ENCODE data around the gene CCL3. TPM values are rescaled to one million over a fixed set of nuclear protein-coding genes. Genes with fewer than 3 reads are reported as not detected.

Gene CCL3
- total RNA-seq, 2 donors from 2014 or later, result not detected

DNA sequence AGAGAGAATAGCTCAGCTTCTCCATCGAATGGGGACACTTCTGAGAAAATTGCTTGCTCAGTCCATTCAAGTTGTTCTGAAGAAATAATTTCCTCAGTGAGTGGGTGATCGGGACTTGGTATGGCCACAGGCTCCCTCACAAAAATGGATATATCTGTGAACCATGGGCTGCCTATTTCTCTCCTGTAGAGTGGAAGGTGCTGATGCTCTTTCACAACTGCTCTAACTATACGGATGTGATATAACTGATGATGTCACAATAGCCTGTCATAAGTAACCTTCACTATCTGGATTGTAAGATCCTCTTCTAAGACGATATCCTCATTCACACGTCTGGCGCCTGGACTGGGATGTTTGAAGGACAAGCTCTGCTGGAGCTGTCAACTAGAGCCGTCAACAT is 30.5 kb downstream of the CCL3 start:
- no peak for TF ChIP-seq CTCF (IDR thresholded peaks at IDR 0.05)
- TF ChIP-seq POLR2AphosphoS5 (IDR thresholded peaks at IDR 0.05), result no peak
- no peak for TF ChIP-seq POLR2A (IDR thresholded peaks at IDR 0.05)
- no peak for DNase-seq (ENCODE audit: low spot score)
- Histone ChIP-seq H3K36me3 (no peaks in the 10 kb centered on the region), H3K27me3 (replicated peaks; ENCODE audit: insufficient read depth) (no peaks in the 10 kb centered on the region), H3K9me3 (no peaks in the 10 kb centered on the region), H3K4me1 (replicated peaks) (no peaks in the 10 kb centered on the region), H3K27ac (no peak overlapping the region), H3K4me3 (no peak overlapping the region)
- intact Hi-C loops (cut with DNase I), result no loop called here
- WGBS, result 93% methylated on average over 7 of the region's 7 CpGs

DNA sequence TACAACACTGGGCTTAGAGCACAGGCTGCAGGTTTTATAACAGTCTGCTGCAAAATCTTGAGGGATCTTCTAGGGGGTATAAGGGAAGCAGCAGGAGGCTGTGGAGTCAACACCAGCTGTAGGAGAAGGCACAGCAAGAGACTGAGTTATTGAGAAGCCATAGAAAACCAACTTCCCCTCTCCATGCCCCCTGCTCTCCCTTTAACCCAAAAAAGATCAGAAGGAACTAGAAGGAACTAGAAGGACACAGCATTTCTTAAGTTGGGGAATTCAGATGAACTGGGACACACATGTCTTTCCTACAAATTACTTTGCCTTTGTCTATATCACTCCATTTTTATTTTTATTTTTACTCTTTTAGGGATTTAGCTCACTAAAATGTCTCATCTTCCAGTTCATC is 32.0 kb downstream of the CCL3 start:
- no peaks in the 10 kb centered on the region for H3K9me3 ChIP-seq
- TF ChIP-seq POLR2A (IDR thresholded peaks at IDR 0.05) (no peak), CTCF (IDR thresholded peaks at IDR 0.05) (no peak), POLR2AphosphoS5 (IDR thresholded peaks at IDR 0.05) (no peak)
- intact Hi-C loops (cut with DNase I), result no loop called here

GRCh38 chr17:36055921-36056520 is 33.9 kb downstream of the CCL3 start:
- 84% methylated on average over 4 of the region's 4 CpGs for WGBS
- Histone ChIP-seq H3K36me3 (no peaks in the 10 kb centered on the region), H3K27me3 (replicated peaks; ENCODE audit: insufficient read depth) (no peaks in the 10 kb centered on the region), H3K9me3 (no peaks in the 10 kb centered on the region), H3K4me3 (no peak overlapping the region), H3K4me1 (replicated peaks) (no peaks in the 10 kb centered on the region), H3K27ac (no peak overlapping the region)
- intact Hi-C loops (cut with DNase I), result no loop called here
- DNase-seq (ENCODE audit: low spot score), result no peak
- no peak for TF ChIP-seq CTCF (IDR thresholded peaks at IDR 0.05)
- TF ChIP-seq POLR2AphosphoS5 (IDR thresholded peaks at IDR 0.05), result no peak
- no peak for TF ChIP-seq POLR2A (IDR thresholded peaks at IDR 0.05)

More for the DNA sequence above, 32.0 kb downstream of the CCL3 start:
- DNase-seq (ENCODE audit: low spot score), result no peak
- Histone ChIP-seq H3K4me3 (no peak overlapping the region), H3K27ac (no peak overlapping the region), H3K36me3 (no peaks in the 10 kb centered on the region), H3K27me3 (replicated peaks; ENCODE audit: insufficient read depth) (no peaks in the 10 kb centered on the region), H3K4me1 (replicated peaks) (no peaks in the 10 kb centered on the region)

- H3K36me3 ChIP-seq, result no peaks in the 10 kb centered on the region
- TF ChIP-seq CTCF (IDR thresholded peaks at IDR 0.05) (no peak), POLR2AphosphoS5 (IDR thresholded peaks at IDR 0.05) (no peak), POLR2A (IDR thresholded peaks at IDR 0.05) (no peak)
- no peak overlapping the region for H3K4me3 ChIP-seq
- no peak overlapping the region for H3K27ac ChIP-seq
- H3K4me1 ChIP-seq (replicated peaks), result no peaks in the 10 kb centered on the region
- H3K27me3 ChIP-seq (replicated peaks; ENCODE audit: insufficient read depth), result no peaks in the 10 kb centered on the region
- DNase-seq (ENCODE audit: low spot score), result no peak
- intact Hi-C loops (cut with DNase I), result no loop called here
- no peaks in the 10 kb centered on the region for H3K9me3 ChIP-seq
- WGBS, result 84% methylated on average over 2 of the region's 2 CpGs
Observed at GRCh38 chr17:36055171-36055570, 34.8 kb downstream of the CCL3 start.

DNA sequence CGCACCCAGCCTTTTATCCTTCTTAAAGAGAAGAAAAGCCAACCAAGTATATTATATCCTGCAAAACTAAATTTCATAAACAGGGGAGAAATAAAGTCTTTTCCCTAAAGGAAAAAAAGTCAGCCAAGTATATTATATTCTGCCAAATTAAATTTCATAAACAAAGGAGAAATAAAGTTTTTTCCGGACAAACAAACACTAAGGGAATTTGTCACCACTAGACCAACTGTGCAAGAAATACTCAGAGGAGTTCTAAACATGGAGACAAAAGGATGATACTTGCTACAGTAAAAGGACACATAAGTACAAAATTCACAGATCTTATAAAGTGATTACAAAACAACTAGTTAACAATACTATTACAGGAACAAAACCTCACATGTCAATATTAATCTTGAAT is 40.3 kb downstream of the CCL3 start:
- Histone ChIP-seq H3K27ac (no peak overlapping the region), H3K27me3 (replicated peaks; ENCODE audit: insufficient read depth) (no peaks in the 10 kb centered on the region), H3K9me3 (no peaks in the 10 kb centered on the region), H3K4me3 (no peak overlapping the region), H3K36me3 (no peaks in the 10 kb centered on the region), H3K4me1 (replicated peaks) (no peaks in the 10 kb centered on the region)
- WGBS, result 97% methylated on average over 2 of the region's 2 CpGs
- TF ChIP-seq POLR2A (IDR thresholded peaks at IDR 0.05) (no peak), CTCF (IDR thresholded peaks at IDR 0.05) (no peak), POLR2AphosphoS5 (IDR thresholded peaks at IDR 0.05) (no peak)
- intact Hi-C loops (cut with DNase I), result no loop called here
- DNase-seq (ENCODE audit: low spot score), result no peak

All from prostate gland (tissue), 2 donors.